GM10847 (cell line): ENCODE results near the gene SHF.

Experiments
- POLR2A ChIP-seq: IDR thresholded peaks from 2 replicates; pipeline ENCODE4 v1.6.1; 2011; ENCODE audit not compliant: insufficient read length; ENCODE audit errors: extremely low read depth

SHF gene

GRCh38 chr15:45201869-45202268, 14.1 kb upstream of the SHF start:
- no peak for TF ChIP-seq POLR2A

GRCh38 chr15:45201557-45201859, 13.7 kb upstream of the SHF start:
- TF ChIP-seq POLR2A, result no peak

GRCh38 chr15:45200799-45201556, 13.2 kb upstream of the SHF start:
- TF ChIP-seq POLR2A, result no peak

GRCh38 chr15:45200001-45200798, 12.4 kb upstream of the SHF start:
- TF ChIP-seq POLR2A, result peak; percentile 73

GRCh38 chr15:45199136-45199810, 11.5 kb upstream of the SHF start:
- TF ChIP-seq POLR2A, result no peak

- peak; percentile 76 for TF ChIP-seq POLR2A
Measured at GRCh38 chr15:45198337-45199135, 10.8 kb upstream of the SHF start.

GRCh38 chr15:45197512-45197911, 9.7 kb upstream of the SHF start:
- TF ChIP-seq POLR2A, result no peak

- no peak for TF ChIP-seq POLR2A
Measured at GRCh38 chr15:45187578-45187893, 230 bp downstream of the SHF start.

GRCh38 chr15:45186771-45187577, 792 bp downstream of the SHF start:
- no peak for TF ChIP-seq POLR2A

GRCh38 chr15:45185903-45186770, 1.6 kb downstream of the SHF start:
- TF ChIP-seq POLR2A, result no peak

GRCh38 chr15:45185069-45185779, 2.5 kb downstream of the SHF start:
- no peak for TF ChIP-seq POLR2A

- TF ChIP-seq POLR2A, result no peak
Measured at GRCh38 chr15:45184562-45185041, 3.2 kb downstream of the SHF start.

GRCh38 chr15:45183511-45183910, 4.3 kb downstream of the SHF start:
- TF ChIP-seq POLR2A, result no peak
